HG02763 (cell line): ENCODE measurements around the gene CCDC88A.
A peak's percentile ranks its signal among the peaks of the same experiment; 100 is the strongest.
"Not testable (repeated sequence)": the region's sequence is repeated elsewhere in the genome, so short reads cannot be mapped to it uniquely, and the experiment has no call there.

Experiments
- ATAC-seq: cut with Tn5 transposase; IDR thresholded peaks from one replicate; pipeline ENCODE4 v1.9.1; 2021; ENCODE audit warnings: mild to moderate bottlenecking, moderate library complexity; ENCODE audit not compliant: unreplicated experiment

Gene CCDC88A

GRCh38 chr2:55311444-55311870 lies 108.2 kb downstream of the CCDC88A start:
- peak; percentile 88 for ATAC-seq

DNA sequence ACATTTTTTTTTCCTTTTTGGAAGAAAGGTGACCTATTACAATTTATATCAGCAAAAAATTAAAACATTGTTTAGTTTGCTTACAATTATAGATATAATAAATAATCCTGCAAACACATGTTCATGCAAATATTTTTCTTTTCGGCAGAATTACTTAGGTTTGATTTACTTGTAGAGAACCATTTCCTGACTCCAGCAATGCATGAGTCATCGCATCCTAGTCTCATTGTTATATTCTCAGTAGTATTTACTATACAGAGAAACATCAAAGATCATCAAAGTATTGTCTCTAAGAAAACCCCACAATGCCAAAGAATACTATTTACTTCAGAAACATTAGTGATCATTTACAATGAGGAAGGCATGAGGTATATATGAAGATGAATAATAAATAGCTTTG lies 110.2 kb downstream of the CCDC88A start:
- ATAC-seq: no peak

DNA sequence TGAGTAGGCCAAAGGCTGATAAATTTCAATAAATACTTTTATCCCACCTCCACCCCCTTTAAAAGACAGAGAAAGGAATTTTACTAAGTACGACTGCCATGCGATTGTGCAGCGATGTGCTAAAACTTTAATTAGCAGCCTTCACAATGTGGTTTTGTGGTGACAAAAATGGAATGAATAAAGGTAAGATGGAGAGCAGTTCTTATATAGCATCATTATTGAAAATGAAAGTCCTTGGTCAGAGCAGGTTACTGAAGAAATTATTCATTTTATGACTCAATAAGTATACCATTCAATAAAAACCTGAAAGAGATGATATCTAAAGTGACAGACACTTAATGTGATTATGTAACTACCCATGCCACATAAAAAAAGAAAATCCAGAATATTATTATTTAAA lies 117.4 kb downstream of the CCDC88A start:
- ATAC-seq: peak; percentile 69

DNA sequence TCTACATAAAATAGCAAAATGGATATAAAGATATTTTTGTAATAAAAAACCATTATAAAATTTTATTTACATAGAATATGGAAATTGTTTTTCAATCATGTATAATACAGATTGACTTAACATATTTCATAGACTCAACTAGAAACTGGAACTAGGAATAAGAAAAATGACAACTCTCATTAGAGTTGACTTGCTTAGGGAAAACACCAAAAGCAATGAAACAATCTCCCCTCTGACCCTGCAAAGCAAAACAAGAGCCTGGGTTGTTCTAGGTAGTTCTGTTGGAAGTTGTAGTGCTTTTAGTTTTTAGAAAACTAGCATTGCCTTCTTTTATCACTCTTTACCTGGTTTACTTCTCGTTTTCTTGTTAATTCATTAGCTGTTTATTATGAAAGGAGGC lies 118.4 kb downstream of the CCDC88A start:
- ATAC-seq: no peak

DNA sequence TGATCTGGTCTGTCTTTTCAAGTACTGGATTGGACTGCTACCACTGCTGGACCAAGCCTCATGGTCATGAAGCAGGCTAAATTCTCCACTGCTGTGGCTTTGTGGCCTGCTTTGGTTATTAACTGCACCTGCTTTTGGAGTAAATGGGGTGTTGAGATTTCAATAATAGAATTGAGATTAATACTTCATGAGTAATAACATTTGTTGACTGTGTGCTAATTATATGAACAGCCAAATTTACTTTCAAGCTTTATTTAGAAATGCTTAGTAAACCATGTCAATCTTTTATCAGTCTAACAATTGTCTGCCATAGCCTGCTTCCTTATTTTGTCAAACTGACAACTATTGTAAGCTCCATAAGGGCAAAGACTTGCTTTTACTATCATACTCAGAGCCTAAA lies 123.3 kb downstream of the CCDC88A start:
- ATAC-seq: peak; percentile 48

DNA sequence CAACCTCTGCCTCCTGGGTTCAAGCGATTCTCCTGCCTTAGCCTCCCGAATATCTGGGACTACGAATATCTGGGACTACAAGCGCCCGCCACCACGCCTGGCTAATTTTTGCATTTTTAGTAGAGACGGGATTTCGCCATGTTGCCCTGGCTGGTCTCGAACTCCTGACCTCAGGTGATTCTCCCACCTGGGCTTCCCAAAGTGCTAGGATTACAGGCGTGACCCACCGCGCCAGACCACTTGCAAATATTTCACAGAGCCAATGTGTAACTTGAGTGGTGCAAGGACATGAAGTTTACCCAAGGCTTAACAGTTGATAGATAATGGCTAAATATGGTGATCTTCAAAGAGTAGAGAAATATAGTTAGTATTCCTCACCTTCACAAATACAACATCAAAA lies 136.6 kb downstream of the CCDC88A start:
- ATAC-seq: no peak

DNA sequence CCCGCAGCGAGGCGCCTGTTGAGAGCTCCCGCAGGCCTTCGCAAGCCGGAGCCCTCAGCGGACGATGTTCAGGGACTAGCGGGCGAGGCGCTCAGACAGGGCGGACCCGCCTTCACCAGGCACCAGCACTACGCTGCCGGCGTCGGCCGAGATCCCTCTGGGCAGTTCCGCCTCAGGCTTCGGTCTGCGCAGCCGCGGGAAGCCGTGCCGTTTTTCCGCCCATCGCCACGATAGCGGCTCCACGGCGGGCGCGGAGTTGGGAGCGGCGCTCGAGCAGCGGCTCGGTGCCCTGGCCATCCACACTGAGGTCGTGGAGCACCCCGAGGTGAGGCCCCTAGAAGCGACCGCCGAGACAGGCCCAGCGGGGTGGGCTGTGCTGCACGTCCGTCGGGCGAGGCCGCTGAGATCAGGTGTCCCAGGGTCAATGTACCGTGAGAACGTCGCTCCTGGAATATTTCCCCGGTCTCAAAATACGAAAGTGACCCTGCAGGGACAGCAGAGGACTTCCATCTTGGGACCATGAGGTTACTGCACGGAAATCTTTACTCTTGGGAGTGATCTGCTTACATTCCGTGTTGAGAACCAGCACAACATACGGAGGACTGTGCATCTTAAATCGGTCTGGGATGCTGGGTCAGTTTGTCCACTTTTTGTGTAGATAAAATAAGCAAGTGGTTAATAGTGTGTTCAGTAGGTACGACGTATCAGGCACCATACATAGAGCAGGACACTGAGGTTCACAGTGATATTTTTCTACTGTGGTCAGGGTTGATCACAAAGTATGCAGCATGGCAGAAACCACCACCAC lies 137.3 kb downstream of the CCDC88A start:
- peak; percentile 99 for ATAC-seq

- not testable (repeated sequence) for ATAC-seq
These were observed 138.7 kb downstream of the CCDC88A start for GRCh38 chr2:55280851-55281546.

GRCh38 chr2:55279859-55280424 lies 139.7 kb downstream of the CCDC88A start:
- ATAC-seq: not testable (repeated sequence)

GRCh38 chr2:55279214-55279835 lies 140.3 kb downstream of the CCDC88A start:
- ATAC-seq: not testable (repeated sequence)

DNA sequence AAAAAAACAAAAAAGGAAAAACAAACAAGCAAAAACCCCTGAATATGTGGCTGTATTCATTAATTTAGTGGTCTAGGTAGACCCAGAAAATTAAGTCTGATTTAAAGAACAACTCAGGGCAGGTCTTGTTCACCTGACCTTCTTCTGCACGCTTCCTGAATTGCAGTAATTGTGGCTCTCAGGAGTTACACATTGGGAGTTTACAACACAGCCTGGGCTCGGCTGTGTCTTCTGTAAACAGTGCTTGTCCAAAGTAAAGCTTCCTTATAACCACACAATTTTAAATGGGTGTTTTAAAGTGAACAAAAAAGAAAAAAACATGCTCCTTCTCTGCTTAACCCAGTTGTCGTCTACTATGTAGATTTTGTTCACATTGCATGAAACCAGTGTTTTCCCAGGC lies 142.3 kb downstream of the CCDC88A start:
- ATAC-seq: no peak

DNA sequence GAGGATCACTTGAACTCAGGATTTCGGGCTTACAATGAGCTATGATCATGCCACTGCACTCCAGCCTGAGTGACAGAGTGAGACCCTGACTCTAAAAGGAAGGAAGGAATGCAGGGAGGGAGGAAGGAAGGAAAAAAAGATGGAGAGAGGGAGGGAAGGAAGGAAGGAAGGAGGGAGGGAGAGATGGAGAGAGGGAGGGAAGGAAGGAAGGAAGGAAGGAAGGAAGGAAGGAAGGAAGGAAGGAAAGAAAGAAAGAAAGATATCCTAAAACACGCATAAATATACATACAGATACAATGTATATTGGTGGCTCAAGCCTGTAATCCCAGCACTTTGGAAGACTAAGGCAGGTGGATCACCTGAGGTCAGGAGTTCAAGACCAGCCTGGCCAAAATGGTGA lies 145.3 kb downstream of the CCDC88A start:
- not testable (repeated sequence) for ATAC-seq

GRCh38 chr2:55269645-55269990 lies 150.0 kb downstream of the CCDC88A start:
- no peak for ATAC-seq

DNA sequence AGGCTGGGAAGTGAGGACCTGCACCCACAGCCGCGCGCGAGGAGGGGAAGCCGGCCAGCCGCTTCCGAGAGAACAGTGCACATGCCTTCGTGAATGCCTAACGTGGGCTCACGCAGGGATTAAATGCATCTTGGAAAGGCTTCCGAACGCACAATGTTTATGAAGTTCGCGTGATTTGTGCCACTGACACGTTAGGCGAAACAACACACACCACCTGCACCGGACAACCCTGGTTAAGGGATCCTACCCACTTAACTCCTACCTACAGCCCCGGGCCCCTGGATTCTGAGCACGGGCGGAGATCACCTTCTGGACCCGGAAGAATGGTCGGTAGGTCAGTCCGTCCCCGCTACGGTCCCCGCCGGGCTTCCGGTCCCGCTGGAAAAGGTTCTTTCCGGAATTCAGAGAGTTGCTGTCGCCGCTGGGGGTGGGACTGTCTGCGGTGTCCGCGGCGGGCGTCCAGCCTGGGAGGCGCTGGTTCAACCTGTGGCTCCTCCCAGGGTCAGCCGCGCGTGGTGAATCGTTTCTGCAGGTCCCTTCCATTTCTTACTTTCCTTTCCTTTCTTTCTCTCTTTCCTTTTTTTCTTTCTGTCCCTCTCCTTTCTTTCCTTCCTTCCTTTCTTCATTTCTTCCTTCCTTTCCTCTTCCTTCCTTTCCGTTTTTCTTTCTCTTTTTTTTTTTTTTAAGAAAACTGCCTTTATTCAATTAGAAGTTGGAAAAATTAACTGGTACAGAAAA lies 150.6 kb downstream of the CCDC88A start, which contains the start of gene MTIF2:
TSS of gene MTIF2 (minus strand) at position 325 of the 738 bp plus-strand sequence. CDS start 5,373 bp downstream, outside the sequence.
- ATAC-seq: peak; percentile 97

GRCh38 chr2:55268288-55268906 lies 151.3 kb downstream of the CCDC88A start:
- no peak for ATAC-seq

DNA sequence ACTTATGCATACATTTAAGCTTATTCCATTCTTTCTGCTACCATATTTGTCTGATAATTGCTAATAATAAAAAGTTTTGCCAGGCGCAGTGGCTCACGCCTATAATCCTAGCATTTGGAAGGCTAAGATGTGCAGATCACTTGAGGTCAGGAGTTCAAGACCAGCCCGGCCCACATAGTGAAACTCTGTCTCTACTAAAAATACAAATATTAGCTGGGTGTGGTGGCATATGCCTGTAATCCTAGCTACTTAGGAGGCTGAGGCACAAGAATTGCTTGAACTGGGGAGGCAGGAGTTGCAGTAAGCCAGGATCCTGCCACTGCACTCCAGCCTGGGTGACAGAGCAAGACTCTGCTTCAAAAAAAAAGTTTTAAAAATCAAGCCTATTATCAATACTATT lies 160.1 kb downstream of the CCDC88A start:
- ATAC-seq: not testable (repeated sequence)

DNA sequence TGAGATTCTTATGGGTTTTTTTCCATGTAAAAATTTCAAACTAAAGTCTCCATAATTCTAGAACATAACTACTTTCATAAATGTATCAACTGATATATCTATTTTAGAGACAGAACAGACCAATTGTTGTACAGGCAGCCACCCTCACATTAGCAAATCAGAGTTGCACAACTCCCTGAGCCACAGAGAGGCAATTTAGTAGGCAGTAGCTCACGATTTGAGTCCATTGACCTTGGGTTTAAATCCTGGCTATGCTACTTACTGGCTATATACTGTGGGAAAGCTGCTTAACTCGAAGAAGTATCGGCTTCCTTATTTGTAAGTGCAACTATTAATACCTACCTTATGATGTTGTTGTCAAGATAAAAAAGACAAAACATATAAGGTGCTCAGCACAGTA lies 166.8 kb downstream of the CCDC88A start:
- no peak for ATAC-seq

GRCh38 chr2:55247025-55247424 lies 172.6 kb downstream of the CCDC88A start:
- ATAC-seq: no peak

DNA sequence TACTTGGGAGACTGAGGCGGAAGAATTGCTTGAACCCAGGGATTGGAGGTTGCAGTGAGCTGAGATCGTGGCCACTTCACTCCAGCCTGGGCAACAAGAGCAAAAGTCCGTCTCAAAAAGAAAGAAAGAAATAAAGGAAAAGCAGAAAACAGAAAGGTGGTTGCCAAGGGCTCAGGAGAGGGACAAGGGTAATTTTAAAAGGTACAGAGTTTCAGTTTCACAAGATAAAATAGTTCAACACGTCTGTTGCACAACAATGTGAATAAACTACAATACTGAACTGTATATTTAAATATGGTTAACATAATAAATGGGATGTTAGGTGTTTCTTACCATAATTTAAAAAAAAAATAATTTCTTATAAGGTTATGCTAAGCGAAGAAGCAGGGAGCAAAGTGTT lies 174.2 kb downstream of the CCDC88A start:
- no peak for ATAC-seq

DNA sequence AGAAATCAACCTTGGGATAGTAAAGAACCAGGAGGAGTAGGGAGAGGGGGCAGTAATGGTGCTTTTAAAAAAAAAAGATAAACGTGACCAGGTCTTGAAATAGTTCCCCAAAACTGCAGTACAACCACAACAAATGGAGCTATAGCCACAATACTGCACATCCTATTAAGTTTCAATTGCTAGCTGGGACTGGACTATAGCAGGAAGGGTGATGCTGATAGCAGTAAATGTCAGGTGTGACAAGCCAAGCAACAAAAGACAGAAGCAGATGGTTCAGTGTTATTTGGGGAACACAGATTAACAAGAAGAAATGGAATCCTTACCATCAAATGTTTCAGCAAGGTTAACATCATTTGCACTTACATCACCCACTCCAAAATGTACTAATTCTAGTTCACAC lies 177.0 kb downstream of the CCDC88A start:
- ATAC-seq: no peak
